Transverse colon (tissue), 3 donors: Measurements from ENCODE around the gene PNPLA1.

Experiments
- POLR2A ChIP-seq: fragments of 450-650 bp; IDR thresholded peaks from one replicate; pipeline ENCODE4 v1.6.1; 2016; ENCODE audit warnings: antibody characterized with exemption, mild to moderate bottlenecking, moderate library complexity
- POLR2AphosphoS5 ChIP-seq, 3 donors: sonication (generic); formaldehyde crosslinking; IDR thresholded peaks; one replicate each; pipeline ENCODE4 v1.6.1; 2016; ENCODE audit warnings: antibody characterized with exemption in 3 of 3

DNA sequence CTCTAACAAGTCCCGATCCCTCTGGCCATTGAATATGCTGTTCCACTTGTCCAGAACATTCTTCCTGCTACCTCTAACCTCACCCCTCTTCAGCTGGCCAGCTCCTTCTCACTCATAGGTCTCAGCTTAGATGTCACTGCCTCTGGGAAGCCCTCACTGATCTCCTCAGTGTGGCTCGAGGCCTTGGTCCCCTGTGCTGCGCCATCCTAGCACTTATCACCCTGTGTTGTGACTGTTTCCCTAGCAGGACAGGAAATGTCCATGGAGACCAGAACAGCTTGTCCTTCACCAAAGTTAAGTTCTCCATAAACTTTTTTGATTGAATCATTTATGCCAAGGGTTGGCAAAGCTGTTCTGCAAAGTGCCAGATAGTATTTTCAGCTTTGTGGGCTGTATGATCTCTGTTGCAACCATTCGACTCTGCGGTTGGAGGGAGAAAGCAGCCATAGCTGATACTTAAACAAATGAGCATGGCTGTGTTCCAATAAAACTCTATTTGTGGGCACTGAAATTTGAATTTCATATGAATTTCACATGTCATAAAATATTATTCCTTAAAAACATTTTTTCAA lies 73.3 kb downstream of the PNPLA1 start:
- TF ChIP-seq POLR2A (no peak), POLR2AphosphoS5 (IDR thresholded peaks at IDR 0.05) (no peak)
